HL-60/S4 treated with phorbol 12-myristate 13-acetate at 8.2 ng/mL for 4 days and 3 days (cell line): ENCODE measurements around the gene RAPGEF5.

Source experiments
- in situ Hi-C: fragments of 300-500 bp; cut with MboI; formaldehyde crosslinking; loops from 2 replicates; pipeline ENCODE4 v1.15.0; 2022; ENCODE audit warnings: low sequenced_read_pairs

The RAPGEF5 gene

GRCh38 chr7:22195397-22196172 is 161.4 kb downstream of the RAPGEF5 start:
- in situ Hi-C loops, result no loop called here

- in situ Hi-C loops, result no loop called here
Observed at GRCh38 chr7:22194658-22195273, 162.2 kb downstream of the RAPGEF5 start.

- in situ Hi-C loops, result no loop called here
Observed at GRCh38 chr7:22193450-22193983, 163.4 kb downstream of the RAPGEF5 start.

GRCh38 chr7:22192801-22193200 is 164.2 kb downstream of the RAPGEF5 start:
- in situ Hi-C loops, result no loop called here

GRCh38 chr7:22190736-22191135 is 166.2 kb downstream of the RAPGEF5 start:
- in situ Hi-C loops, result no loop called here

GRCh38 chr7:22189741-22190140 is 167.2 kb downstream of the RAPGEF5 start:
- in situ Hi-C loops, result no loop called here

GRCh38 chr7:22189230-22189629 is 167.7 kb downstream of the RAPGEF5 start:
- in situ Hi-C loops, result no loop called here

- in situ Hi-C loops, result no loop called here
Observed at GRCh38 chr7:22187691-22188348, 169.1 kb downstream of the RAPGEF5 start.

GRCh38 chr7:22185559-22185958 is 171.4 kb downstream of the RAPGEF5 start:
- in situ Hi-C loops, result no loop called here

GRCh38 chr7:22184549-22185199 is 172.3 kb downstream of the RAPGEF5 start:
- in situ Hi-C loops, result no loop called here

GRCh38 chr7:22183522-22184280 is 173.3 kb downstream of the RAPGEF5 start:
- in situ Hi-C loops, result no loop called here

GRCh38 chr7:22182149-22182548 is 174.8 kb downstream of the RAPGEF5 start:
- in situ Hi-C loops, result no loop called here

- in situ Hi-C loops, result no loop called here
Observed at GRCh38 chr7:22181663-22182062, 175.3 kb downstream of the RAPGEF5 start.

- in situ Hi-C loops, result no loop called here
Observed at GRCh38 chr7:22179442-22179879, 177.5 kb downstream of the RAPGEF5 start.

- in situ Hi-C loops, result no loop called here
Observed at GRCh38 chr7:22178735-22179134, 178.2 kb downstream of the RAPGEF5 start.

- in situ Hi-C loops, result no loop called here
Observed at GRCh38 chr7:22176791-22177412, 180.1 kb downstream of the RAPGEF5 start.

- in situ Hi-C loops, result no loop called here
Observed at GRCh38 chr7:22174574-22174953, 182.4 kb downstream of the RAPGEF5 start.

GRCh38 chr7:22173685-22174573 is 183.0 kb downstream of the RAPGEF5 start:
- in situ Hi-C loops, result no loop called here

GRCh38 chr7:22168129-22168634 is 188.8 kb downstream of the RAPGEF5 start:
- in situ Hi-C loops, result no loop called here
